ENCODE measurements around the gene SH3BGRL3.
A peak's percentile ranks its signal among the peaks of the same experiment; 100 is the strongest.

DNA sequence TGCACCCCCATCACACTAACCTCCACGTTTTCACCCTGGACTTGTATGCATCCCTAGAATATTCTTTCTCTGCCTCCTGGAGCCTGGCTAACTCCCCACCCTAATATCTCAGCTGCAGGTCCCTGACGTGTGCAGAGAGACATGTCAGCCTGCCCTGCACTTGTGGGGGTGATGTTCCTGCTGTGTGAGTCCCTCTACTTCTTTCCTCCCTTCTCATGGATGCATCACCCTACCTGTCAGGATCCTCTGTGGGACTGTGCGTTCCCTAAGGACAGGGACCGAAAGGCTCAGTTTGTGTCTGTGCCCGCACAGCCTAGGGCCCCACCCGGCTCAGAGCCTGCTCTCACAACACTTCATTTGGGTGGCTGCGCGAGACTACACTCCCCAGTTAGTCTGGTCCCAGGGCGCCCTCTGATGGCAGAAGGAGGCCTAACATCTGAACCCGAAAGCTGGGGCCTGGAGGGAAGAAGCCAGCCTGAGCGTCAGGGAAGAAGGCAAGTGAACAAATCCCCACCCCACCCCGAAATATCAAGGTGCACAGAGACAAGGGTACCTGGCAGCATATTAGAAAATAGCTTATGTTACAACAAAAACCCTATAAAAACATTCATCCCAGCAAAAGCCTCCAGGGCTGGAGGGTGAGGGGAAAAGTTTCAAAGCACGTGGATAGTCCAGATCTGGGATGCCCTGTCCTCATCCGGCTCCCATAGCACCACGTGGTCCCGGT, 41.6 kb downstream of the SH3BGRL3 start:
- TF ChIP-seq, protein P1, sequence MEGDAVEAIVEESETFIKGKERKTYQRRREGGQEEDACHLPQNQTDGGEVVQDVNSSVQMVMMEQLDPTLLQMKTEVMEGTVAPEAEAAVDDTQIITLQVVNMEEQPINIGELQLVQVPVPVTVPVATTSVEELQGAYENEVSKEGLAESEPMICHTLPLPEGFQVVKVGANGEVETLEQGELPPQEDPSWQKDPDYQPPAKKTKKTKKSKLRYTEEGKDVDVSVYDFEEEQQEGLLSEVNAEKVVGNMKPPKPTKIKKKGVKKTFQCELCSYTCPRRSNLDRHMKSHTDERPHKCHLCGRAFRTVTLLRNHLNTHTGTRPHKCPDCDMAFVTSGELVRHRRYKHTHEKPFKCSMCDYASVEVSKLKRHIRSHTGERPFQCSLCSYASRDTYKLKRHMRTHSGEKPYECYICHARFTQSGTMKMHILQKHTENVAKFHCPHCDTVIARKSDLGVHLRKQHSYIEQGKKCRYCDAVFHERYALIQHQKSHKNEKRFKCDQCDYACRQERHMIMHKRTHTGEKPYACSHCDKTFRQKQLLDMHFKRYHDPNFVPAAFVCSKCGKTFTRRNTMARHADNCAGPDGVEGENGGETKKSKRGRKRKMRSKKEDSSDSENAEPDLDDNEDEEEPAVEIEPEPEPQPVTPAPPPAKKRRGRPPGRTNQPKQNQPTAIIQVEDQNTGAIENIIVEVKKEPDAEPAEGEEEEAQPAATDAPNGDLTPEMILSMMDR (conservative IDR thresholded peaks at IDR 0.05; ENCODE audit: low read length): peak; percentile 95
- no peak for TF ChIP-seq EZH2phosphoT487 (IDR thresholded peaks at IDR 0.05; ENCODE audit: borderline replicate concordance)
